H9 (cell line): Measurements from ENCODE around the gene ARAP1. TPM values are rescaled to one million over a fixed set of nuclear protein-coding genes. Genes with fewer than 3 reads are reported as not detected.

ENCODE experiments used
- DNase-seq: peaks from one replicate; pipeline ENCODE4 v3.0.0-alpha.2; 2017
- H2AFZ ChIP-seq: one replicate; pipeline ENCODE4 v1.6.1; 2013; ENCODE audit warnings: mild to moderate bottlenecking, low read length, control low read depth, moderate library complexity
- H2AK5ac ChIP-seq: 2 replicates; pipeline ENCODE4 v1.6.1; 2013; ENCODE audit warnings: low read length, control low read depth, mixed read lengths; ENCODE audit not compliant: insufficient read length
- H2BK120ac ChIP-seq: one replicate; pipeline ENCODE4 v1.6.1; 2013; ENCODE audit warnings: low read depth, mild to moderate bottlenecking, low read length, control low read depth, inconsistent platforms; ENCODE audit not compliant: poor library complexity, severe bottlenecking
- H2BK12ac ChIP-seq: 2 replicates; pipeline ENCODE4 v1.6.1; 2013; ENCODE audit warnings: low read length, control low read depth, mixed read lengths, low read depth; ENCODE audit not compliant: insufficient read length
- H2BK15ac ChIP-seq: 2 replicates; pipeline ENCODE4 v1.6.1; 2013; ENCODE audit warnings: low read depth, low read length, control low read depth
- H2BK20ac ChIP-seq: one replicate; pipeline ENCODE4 v1.6.1; 2013; ENCODE audit warnings: low read depth, mild to moderate bottlenecking, low read length, control low read depth, inconsistent platforms; ENCODE audit not compliant: poor library complexity, severe bottlenecking
- H2BK5ac ChIP-seq: 2 replicates; pipeline ENCODE4 v1.6.1; 2013; ENCODE audit warnings: low read length, control low read depth, mixed read lengths; ENCODE audit not compliant: insufficient read length
- H3K14ac ChIP-seq: 2 replicates; pipeline ENCODE4 v1.6.1; 2013; ENCODE audit warnings: low read length, control low read depth; ENCODE audit not compliant: insufficient read depth
- H3K18ac ChIP-seq: 2 replicates; pipeline ENCODE4 v1.6.1; 2013; ENCODE audit warnings: low read depth, mild to moderate bottlenecking, mixed read lengths, low read length, control low read depth; ENCODE audit not compliant: insufficient read length
- H3K23ac ChIP-seq: 2 replicates; pipeline ENCODE4 v1.6.1; 2013; ENCODE audit warnings: low read length, control low read depth, mixed read lengths, low read depth; ENCODE audit not compliant: insufficient read length
- H3K23me2 ChIP-seq: 2 replicates; pipeline ENCODE4 v1.6.1; 2013; ENCODE audit warnings: low read depth, mild to moderate bottlenecking, mixed read lengths, low read length, control low read depth; ENCODE audit not compliant: insufficient read length, poor library complexity, severe bottlenecking
- H3K27ac ChIP-seq: 2 replicates; pipeline ENCODE4 v1.5.1; 2013; ENCODE audit warnings: low read length, control low read depth, mixed read lengths, low read depth; ENCODE audit not compliant: insufficient read length
- H3K27me3 ChIP-seq: 2 replicates; pipeline ENCODE4 v1.6.1; 2013; ENCODE audit warnings: low read length, control low read depth, inconsistent platforms; ENCODE audit not compliant: insufficient read depth
- H3K4ac ChIP-seq: 2 replicates; pipeline ENCODE4 v1.6.1; 2013; ENCODE audit warnings: low read depth, mild to moderate bottlenecking, control low read depth, inconsistent platforms, low read length, moderate library complexity
- H3K4me1 ChIP-seq: 2 replicates; pipeline ENCODE4 v1.6.1; 2013; ENCODE audit warnings: low read length, control low read depth, inconsistent platforms; ENCODE audit not compliant: insufficient read depth
- H3K4me2 ChIP-seq: 2 replicates; pipeline ENCODE4 v1.6.1; 2013; ENCODE audit warnings: low read length, control low read depth, mixed read lengths; ENCODE audit not compliant: insufficient read length, insufficient read depth
- H3K56ac ChIP-seq: 2 replicates; pipeline ENCODE4 v1.6.1; 2013; ENCODE audit warnings: low read depth, mild to moderate bottlenecking, mixed read lengths, low read length, control low read depth; ENCODE audit not compliant: insufficient read length
- H3K79me1 ChIP-seq: 2 replicates; pipeline ENCODE4 v1.6.1; 2013; ENCODE audit warnings: low read depth, mild to moderate bottlenecking, moderate library complexity, low read length, control low read depth, inconsistent platforms; ENCODE audit not compliant: insufficient read depth, poor library complexity, severe bottlenecking
- H3K79me2 ChIP-seq: 2 replicates; pipeline ENCODE4 v1.6.1; 2013; ENCODE audit warnings: low read length, control low read depth, inconsistent platforms; ENCODE audit not compliant: insufficient read depth
- H3K9ac ChIP-seq: 2 replicates; pipeline ENCODE4 v1.6.1; 2013; ENCODE audit warnings: low read length, control low read depth, mixed read lengths; ENCODE audit not compliant: insufficient read length; ENCODE audit errors: extremely low read depth
- H3K9me3 ChIP-seq: one replicate; pipeline ENCODE4 v1.6.1; 2013; ENCODE audit warnings: low read depth, low read length, inconsistent platforms; ENCODE audit not compliant: control insufficient read depth
- H3T11ph ChIP-seq: one replicate; pipeline ENCODE4 v1.6.1; 2013; ENCODE audit warnings: mild to moderate bottlenecking, low read length, control low read depth, inconsistent platforms
- H4K20me1 ChIP-seq: one replicate; pipeline ENCODE4 v1.6.1; 2013; ENCODE audit not compliant: control insufficient read depth, insufficient read length, insufficient read depth
- H4K5ac ChIP-seq: 2 replicates; pipeline ENCODE4 v1.6.1; 2013; ENCODE audit warnings: low read depth, mild to moderate bottlenecking, mixed read lengths, low read length, control low read depth; ENCODE audit not compliant: insufficient read length
- H4K8ac ChIP-seq: replicated peaks from 2 replicates; pipeline ENCODE4 v1.6.1; 2013; ENCODE audit warnings: low read length, control low read depth, mixed read lengths, low read depth; ENCODE audit not compliant: insufficient read length
- H4K91ac ChIP-seq: 2 replicates; pipeline ENCODE4 v1.6.1; 2013; ENCODE audit warnings: low read depth, mild to moderate bottlenecking, moderate library complexity, mixed read lengths, low read length, control low read depth; ENCODE audit not compliant: insufficient read length
- H3K27ac Mint-ChIP-seq, 3 experiments: 2 replicates in 2 of 3; 3 replicates in 1 of 3; pipeline ENCODE4 v1.8.0; 2020 to 2021; ENCODE audit warnings: mixed read lengths in 3 of 3, mild to moderate bottlenecking in 1 of 3, moderate library complexity in 1 of 3
- H3K27me3 Mint-ChIP-seq: 2 replicates; pipeline ENCODE4 v1.8.0; 2021; ENCODE audit warnings: low read depth, mild to moderate bottlenecking, moderate library complexity, mixed read lengths
- H3K36me3 Mint-ChIP-seq, 3 experiments: 2 replicates in 2 of 3; 3 replicates in 1 of 3; pipeline ENCODE4 v1.8.0; 2020 to 2021; ENCODE audit warnings: low read depth in 3 of 3, mixed read lengths in 3 of 3; ENCODE audit not compliant: insufficient read depth in 1 of 3
- H3K4me1 Mint-ChIP-seq, 2 experiments: 2 replicates each; pipeline ENCODE4 v1.8.0; 2020; ENCODE audit warnings: mixed read lengths in 2 of 2
- H3K4me3 Mint-ChIP-seq, 2 experiments: 2 replicates in 1 of 2; 3 replicates in 1 of 2; pipeline ENCODE4 v1.8.0; 2020 to 2021; ENCODE audit warnings: mild to moderate bottlenecking in 2 of 2, mixed read lengths in 2 of 2, moderate library complexity in 1 of 2
- H3K9me3 Mint-ChIP-seq, 2 experiments: 2 replicates in 1 of 2; 3 replicates in 1 of 2; pipeline ENCODE4 v1.8.0; 2020; ENCODE audit warnings: mild to moderate bottlenecking in 2 of 2, mixed read lengths in 2 of 2, moderate library complexity in 1 of 2
- CTCF ChIP-seq: fragments of 200-600 bp; sonication (generic); conservative IDR thresholded peaks from 3 replicates; pipeline ENCODE4 v1.8.0; 2021; ENCODE audit warnings: antibody characterized with exemption, mild to moderate bottlenecking
- WGBS: extraction: QIAGEN DNeasy Blood & Tissue Kit; methylation state at CpG from one replicate; pipeline ENCODE4 v1.1.7; 2013; ENCODE audit warnings: missing lambda C conversion rate, low lambda C conversion rate, mixed read lengths; ENCODE audit not compliant: insufficient read length; ENCODE audit errors: extremely low coverage; 5-methylcytosine and 5-hydroxymethylcytosine counted together
- total RNA-seq: library from RNA; stranded (reverse); gene quantifications from 2 replicates; pipeline ENCODE4 v1.2.1, GENCODE V29; 2021

ARAP1 gene
- total RNA-seq, 1 experiment from 2014 or later = 59.4 TPM

GRCh38 chr11:72688486-72688885 is 63.7 kb downstream of the ARAP1 start:
- Histone ChIP-seq H2AK5ac (no peak overlapping the region), H4K91ac (no peak overlapping the region), H2BK120ac (no peak overlapping the region), H3K4ac (no peak overlapping the region), H2BK5ac (no peak overlapping the region), H2BK15ac (no peak overlapping the region), H3K4me2 (no peak overlapping the region), H3K18ac (no peak overlapping the region), H4K8ac (no peak overlapping the region), H3K4me1 (no peaks in the 10 kb centered on the region), H3K23me2 (no peaks in the 10 kb centered on the region), H3K79me1 (no peaks in the 10 kb centered on the region), H2BK12ac (no peak overlapping the region), H2AFZ (no peak overlapping the region), H3K9ac (no peak overlapping the region), H3K56ac (no peak overlapping the region), H3K27ac (no peak overlapping the region), H3K14ac (no peak overlapping the region), H4K5ac (no peak overlapping the region), H3K23ac (no peak overlapping the region), H4K20me1 (no peaks in the 10 kb centered on the region), H3K27me3 (no peaks in the 10 kb centered on the region), H2BK20ac (no peak overlapping the region), H3K9me3 (no peaks in the 10 kb centered on the region), H3T11ph (no peak overlapping the region), H3K79me2 (no peaks in the 10 kb centered on the region)
- H3K4me1 Mint-ChIP-seq = peaks cover 0 to 4% of the 10 kb centered on the region in 2 experiments; a peak in 2 of 4 replicates
- H3K4me3 Mint-ChIP-seq = no peak overlapping the region
- no peak for TF ChIP-seq CTCF
- no CpG with 5 or more reads among the region's 7 CpGs for WGBS
- no peak for DNase-seq
- peaks cover 1% of the 10 kb centered on the region for H3K27me3 Mint-ChIP-seq
- H3K9me3 Mint-ChIP-seq = no peaks in the 10 kb centered on the region
- peaks cover 2 to 50% (median 26%) of the 10 kb centered on the region in 3 experiments; a peak in 6 of 7 replicates for H3K36me3 Mint-ChIP-seq
- no peak overlapping the region; a peak in 1 of 7 replicates for H3K27ac Mint-ChIP-seq
